GM23338 (cell line): ENCODE results near the gene SSX3. TPM values are rescaled to one million over a fixed set of nuclear protein-coding genes. Genes with fewer than 3 reads are reported as not detected.
"Not testable (repeated sequence)": the region's sequence is repeated elsewhere in the genome, so short reads cannot be mapped to it uniquely, and the experiment has no call there.

Experiments
- ATAC-seq: fragments of 200-7000 bp; cut with Tn5 transposase; 3 replicates; pipeline ENCODE4 v1.9.1; 2020
- DNase-seq: peaks from one replicate; pipeline ENCODE4 v3.0.0-alpha.2; 2015; ENCODE audit warnings: low spot score
- H2AFZ ChIP-seq: fragments of 200-600 bp; sonication (generic); 2 replicates; pipeline ENCODE4 v1.8.0; 2016; ENCODE audit warnings: antibody characterized with exemption, mild to moderate bottlenecking, moderate library complexity
- H3F3A ChIP-seq: fragments of 200-600 bp; sonication (generic); replicated peaks from 2 replicates; pipeline ENCODE4 v1.8.0; 2017; ENCODE audit warnings: antibody characterized with exemption, mixed run types, low read depth
- H3K27ac ChIP-seq: fragments of 200-600 bp; sonication (generic); 2 replicates; pipeline ENCODE4 v1.6.1; 2016; ENCODE audit warnings: low read depth
- H3K27me3 ChIP-seq: fragments of 200-600 bp; sonication (generic); 2 replicates; pipeline ENCODE4 v1.8.0; 2016; ENCODE audit warnings: mild to moderate bottlenecking, mixed run types, moderate library complexity; ENCODE audit not compliant: insufficient read depth
- H3K36me3 ChIP-seq: fragments of 200-600 bp; sonication (generic); 2 replicates; pipeline ENCODE4 v1.8.0; 2016; ENCODE audit warnings: mild to moderate bottlenecking; ENCODE audit not compliant: insufficient read depth
- H3K4me1 ChIP-seq: fragments of 200-600 bp; sonication (generic); 2 replicates; pipeline ENCODE4 v1.8.0; 2016; ENCODE audit warnings: mild to moderate bottlenecking, moderate library complexity; ENCODE audit not compliant: insufficient read depth
- H3K4me2 ChIP-seq: fragments of 200-600 bp; sonication (generic); 2 replicates; pipeline ENCODE4 v1.7.1; 2017; ENCODE audit warnings: mixed run types
- H3K4me3 ChIP-seq: fragments of 200-600 bp; sonication (generic); 2 replicates; pipeline ENCODE4 v1.6.1; 2016; ENCODE audit warnings: mixed run types
- H3K79me2 ChIP-seq: fragments of 200-600 bp; sonication (generic); replicated peaks from 2 replicates; pipeline ENCODE4 v1.8.0; 2017; ENCODE audit warnings: mild to moderate bottlenecking; ENCODE audit not compliant: insufficient read depth
- H3K9me2 ChIP-seq: fragments of 200-600 bp; sonication (generic); 2 replicates; pipeline ENCODE4 v1.8.0; 2017; ENCODE audit not compliant: insufficient read depth
- H4K20me1 ChIP-seq: fragments of 200-600 bp; sonication (generic); replicated peaks from 2 replicates; pipeline ENCODE4 v1.8.0; 2017; ENCODE audit warnings: mild to moderate bottlenecking; ENCODE audit not compliant: insufficient read depth
- H3K27ac Mint-ChIP-seq: 2 replicates; pipeline ENCODE4 v1.8.0; 2020; ENCODE audit warnings: inconsistent platforms, mild to moderate bottlenecking, moderate library complexity, mixed read lengths
- H3K27me3 Mint-ChIP-seq: 3 replicates; pipeline ENCODE4 v1.8.0; 2022; ENCODE audit warnings: low read depth, mild to moderate bottlenecking, moderate library complexity, mixed read lengths, inconsistent platforms; ENCODE audit not compliant: insufficient read depth, poor library complexity
- H3K36me3 Mint-ChIP-seq: 3 replicates; pipeline ENCODE4 v1.8.0; 2021; ENCODE audit warnings: low read depth, mild to moderate bottlenecking, inconsistent platforms, moderate library complexity, mixed read lengths
- H3K4me1 Mint-ChIP-seq: 3 replicates; pipeline ENCODE4 v1.8.0; 2020; ENCODE audit warnings: mild to moderate bottlenecking, inconsistent platforms, mixed read lengths
- H3K4me3 Mint-ChIP-seq: 3 replicates; pipeline ENCODE4 v1.8.0; 2021; ENCODE audit warnings: moderate library complexity, mild to moderate bottlenecking, inconsistent platforms, mixed read lengths
- H3K9me3 Mint-ChIP-seq: 3 replicates; pipeline ENCODE4 v1.8.0; 2020; ENCODE audit warnings: moderate library complexity, mild to moderate bottlenecking, inconsistent platforms, mixed read lengths
- CREB1 ChIP-seq: fragments of 250-450 bp; sonication (Bioruptor Pico); IDR thresholded peaks from 2 replicates; pipeline ENCODE4 v1.5.0; 2020; ENCODE audit warnings: low read depth, mild to moderate bottlenecking, moderate library complexity
- EZH2 ChIP-seq: fragments of 200-600 bp; sonication (generic); IDR thresholded peaks from one replicate; pipeline ENCODE4 v1.8.0; 2017; ENCODE audit warnings: antibody characterized with exemption, mild to moderate bottlenecking, low read depth; ENCODE audit not compliant: unreplicated experiment
- EZH2phosphoT487 ChIP-seq: fragments of 200-600 bp; sonication (generic); IDR thresholded peaks from one replicate; pipeline ENCODE4 v1.8.1; 2018; ENCODE audit warnings: antibody characterized with exemption; ENCODE audit not compliant: unreplicated experiment
- NANOG ChIP-seq: IDR thresholded peaks from 2 replicates; pipeline ENCODE4 v1.6.1; 2016; ENCODE audit warnings: antibody characterized with exemption, borderline replicate concordance
- POLR2AphosphoS5 ChIP-seq: IDR thresholded peaks from 2 replicates; pipeline ENCODE4 v1.6.1; 2016; ENCODE audit warnings: antibody characterized with exemption, low read depth
- STAT1 ChIP-seq: IDR thresholded peaks from one replicate; pipeline ENCODE4 v1.6.1; 2016; ENCODE audit warnings: antibody characterized with exemption; ENCODE audit not compliant: unreplicated experiment
- polyA plus RNA-seq: library from polyadenylated mRNA; unstranded; fragments of >200 nt; fragmentation: Nextera tagmentation; extraction: Ambion mirVana; gene quantifications from 2 replicates; pipeline ENCODE4 v1.2.1, GENCODE V29; 2016
- total RNA-seq: library from RNA; depleted of rRNA; stranded (reverse); fragments of >200 nt; shearing (Covaris generic); gene quantifications from 2 replicates; pipeline ENCODE4 v1.2.3, GENCODE V29; 2014
- TF ChIP-seq, protein P1 (sequence below): fragments of 250-450 bp; sonication (Bioruptor Pico); IDR thresholded peaks from 2 replicates; pipeline ENCODE4 v1.5.0; 2020; ENCODE audit warnings: mild to moderate bottlenecking, moderate library complexity
- TF ChIP-seq, protein P2 (sequence below): IDR thresholded peaks from 2 replicates; pipeline ENCODE4 v1.6.1; 2016; ENCODE audit warnings: antibody characterized with exemption
- TF ChIP-seq, protein P3 (sequence below), 2 experiments: fragments of 200-600 bp in 1 of 2; sonication (generic) in 1 of 2; conservative IDR thresholded peaks; 2 replicates each; pipeline versions ENCODE4 v1.5.1 to v1.6.1; 2016 to 2017; ENCODE audit warnings: antibody characterized with exemption in 2 of 2, low read depth in 2 of 2, mild to moderate bottlenecking in 2 of 2, moderate library complexity in 1 of 2
- TF ChIP-seq, protein P4 (sequence below): IDR thresholded peaks from one replicate; pipeline ENCODE4 v1.6.1; 2018; ENCODE audit warnings: antibody characterized with exemption; ENCODE audit not compliant: unreplicated experiment

The SSX3 gene
- total and polyA plus RNA-seq, 2 experiments from 2014 or later = not detected

DNA sequence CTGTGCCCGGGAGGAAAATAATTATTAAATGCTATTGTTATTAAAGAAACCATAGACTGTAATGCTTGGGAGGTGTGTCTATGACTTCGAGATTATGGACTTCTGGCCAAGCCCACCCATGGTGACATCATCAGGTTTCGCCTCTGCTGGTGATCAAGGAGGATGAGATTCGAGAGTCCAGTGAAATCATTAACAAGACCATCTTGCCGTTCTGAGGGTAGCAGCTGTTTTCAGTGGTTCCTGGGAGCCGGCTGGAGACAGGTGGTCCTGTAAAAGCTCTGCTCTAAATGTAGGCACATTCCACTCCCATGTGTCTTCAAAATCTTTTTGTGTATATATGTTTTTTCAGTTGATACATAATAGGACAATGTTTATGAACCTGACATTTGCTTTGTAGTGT is 2.8 kb upstream of the SSX3 start:
- not testable (repeated sequence) for H3K79me2 ChIP-seq, H3K4me3 Mint-ChIP-seq, H3K36me3 ChIP-seq, H3K27me3 ChIP-seq, ATAC-seq, H3K36me3 Mint-ChIP-seq, DNase-seq, H4K20me1 ChIP-seq, H3K4me1 ChIP-seq, H3F3A ChIP-seq, H2AFZ ChIP-seq, H3K27ac Mint-ChIP-seq, H3K4me1 Mint-ChIP-seq, H3K27me3 Mint-ChIP-seq, H3K4me2 ChIP-seq, H3K9me2 ChIP-seq, H3K27ac ChIP-seq, H3K4me3 ChIP-seq, H3K9me3 Mint-ChIP-seq

DNA sequence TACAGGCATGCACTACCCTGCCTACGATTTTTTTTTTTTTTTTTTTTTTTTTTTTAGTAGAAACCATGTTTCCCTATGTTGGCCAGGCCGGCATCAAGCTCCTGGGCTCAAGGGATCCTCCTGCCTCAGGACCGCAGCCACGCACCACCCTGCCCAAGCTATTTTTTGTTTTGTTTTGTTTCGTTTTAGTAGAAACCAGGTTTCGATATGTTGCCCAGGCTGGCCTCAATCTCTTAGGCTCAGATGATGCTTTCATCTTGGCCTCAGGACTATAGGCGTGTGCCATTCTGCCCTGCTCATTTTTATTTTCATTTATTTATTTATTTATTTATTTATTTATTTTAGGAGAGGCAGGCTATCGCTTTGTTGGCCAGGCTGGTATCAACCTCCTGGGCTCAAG is 1.2 kb upstream of the SSX3 start:
- Mint-ChIP-seq H3K27me3 (peaks cover 2% of the 10 kb centered on the region), H3K4me3 (no peak overlapping the region), H3K27ac (no peak overlapping the region), H3K36me3 (no peaks in the 10 kb centered on the region), H3K9me3 (no peaks in the 10 kb centered on the region), H3K4me1 (no peaks in the 10 kb centered on the region)
- H3K4me3 ChIP-seq = no peak overlapping the region
- TF ChIP-seq, protein P1, sequence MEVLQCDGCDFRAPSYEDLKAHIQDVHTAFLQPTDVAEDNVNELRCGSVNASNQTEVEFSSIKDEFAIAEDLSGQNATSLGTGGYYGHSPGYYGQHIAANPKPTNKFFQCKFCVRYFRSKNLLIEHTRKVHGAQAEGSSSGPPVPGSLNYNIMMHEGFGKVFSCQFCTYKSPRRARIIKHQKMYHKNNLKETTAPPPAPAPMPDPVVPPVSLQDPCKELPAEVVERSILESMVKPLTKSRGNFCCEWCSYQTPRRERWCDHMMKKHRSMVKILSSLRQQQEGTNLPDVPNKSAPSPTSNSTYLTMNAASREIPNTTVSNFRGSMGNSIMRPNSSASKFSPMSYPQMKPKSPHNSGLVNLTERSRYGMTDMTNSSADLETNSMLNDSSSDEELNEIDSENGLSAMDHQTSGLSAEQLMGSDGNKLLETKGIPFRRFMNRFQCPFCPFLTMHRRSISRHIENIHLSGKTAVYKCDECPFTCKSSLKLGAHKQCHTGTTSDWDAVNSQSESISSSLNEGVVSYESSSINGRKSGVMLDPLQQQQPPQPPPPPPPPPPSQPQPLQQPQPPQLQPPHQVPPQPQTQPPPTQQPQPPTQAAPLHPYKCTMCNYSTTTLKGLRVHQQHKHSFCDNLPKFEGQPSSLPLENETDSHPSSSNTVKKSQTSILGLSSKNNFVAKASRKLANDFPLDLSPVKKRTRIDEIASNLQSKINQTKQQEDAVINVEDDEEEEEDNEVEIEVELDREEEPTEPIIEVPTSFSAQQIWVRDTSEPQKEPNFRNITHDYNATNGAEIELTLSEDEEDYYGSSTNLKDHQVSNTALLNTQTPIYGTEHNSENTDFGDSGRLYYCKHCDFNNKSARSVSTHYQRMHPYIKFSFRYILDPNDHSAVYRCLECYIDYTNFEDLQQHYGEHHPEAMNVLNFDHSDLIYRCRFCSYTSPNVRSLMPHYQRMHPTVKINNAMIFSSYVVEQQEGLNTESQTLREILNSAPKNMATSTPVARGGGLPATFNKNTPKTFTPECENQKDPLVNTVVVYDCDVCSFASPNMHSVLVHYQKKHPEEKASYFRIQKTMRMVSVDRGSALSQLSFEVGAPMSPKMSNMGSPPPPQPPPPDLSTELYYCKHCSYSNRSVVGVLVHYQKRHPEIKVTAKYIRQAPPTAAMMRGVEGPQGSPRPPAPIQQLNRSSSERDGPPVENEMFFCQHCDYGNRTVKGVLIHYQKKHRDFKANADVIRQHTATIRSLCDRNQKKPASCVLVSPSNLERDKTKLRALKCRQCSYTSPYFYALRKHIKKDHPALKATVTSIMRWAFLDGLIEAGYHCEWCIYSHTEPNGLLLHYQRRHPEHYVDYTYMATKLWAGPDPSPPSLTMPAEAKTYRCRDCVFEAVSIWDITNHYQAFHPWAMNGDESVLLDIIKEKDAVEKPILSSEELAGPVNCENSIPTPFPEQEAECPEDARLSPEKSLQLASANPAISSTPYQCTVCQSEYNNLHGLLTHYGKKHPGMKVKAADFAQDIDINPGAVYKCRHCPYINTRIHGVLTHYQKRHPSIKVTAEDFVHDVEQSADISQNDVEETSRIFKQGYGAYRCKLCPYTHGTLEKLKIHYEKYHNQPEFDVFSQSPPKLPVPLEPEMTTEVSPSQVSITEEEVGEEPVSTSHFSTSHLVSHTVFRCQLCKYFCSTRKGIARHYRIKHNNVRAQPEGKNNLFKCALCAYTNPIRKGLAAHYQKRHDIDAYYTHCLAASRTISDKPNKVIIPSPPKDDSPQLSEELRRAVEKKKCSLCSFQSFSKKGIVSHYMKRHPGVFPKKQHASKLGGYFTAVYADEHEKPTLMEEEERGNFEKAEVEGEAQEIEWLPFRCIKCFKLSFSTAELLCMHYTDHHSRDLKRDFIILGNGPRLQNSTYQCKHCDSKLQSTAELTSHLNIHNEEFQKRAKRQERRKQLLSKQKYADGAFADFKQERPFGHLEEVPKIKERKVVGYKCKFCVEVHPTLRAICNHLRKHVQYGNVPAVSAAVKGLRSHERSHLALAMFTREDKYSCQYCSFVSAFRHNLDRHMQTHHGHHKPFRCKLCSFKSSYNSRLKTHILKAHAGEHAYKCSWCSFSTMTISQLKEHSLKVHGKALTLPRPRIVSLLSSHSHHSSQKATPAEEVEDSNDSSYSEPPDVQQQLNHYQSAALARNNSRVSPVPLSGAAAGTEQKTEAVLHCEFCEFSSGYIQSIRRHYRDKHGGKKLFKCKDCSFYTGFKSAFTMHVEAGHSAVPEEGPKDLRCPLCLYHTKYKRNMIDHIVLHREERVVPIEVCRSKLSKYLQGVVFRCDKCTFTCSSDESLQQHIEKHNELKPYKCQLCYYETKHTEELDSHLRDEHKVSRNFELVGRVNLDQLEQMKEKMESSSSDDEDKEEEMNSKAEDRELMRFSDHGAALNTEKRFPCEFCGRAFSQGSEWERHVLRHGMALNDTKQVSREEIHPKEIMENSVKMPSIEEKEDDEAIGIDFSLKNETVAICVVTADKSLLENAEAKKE (CRISPR knock-in tag) = no peak
- TF ChIP-seq STAT1 (no peak), EZH2 (no peak), CREB1 (CRISPR knock-in tag) (no peak), POLR2AphosphoS5 (no peak), NANOG (no peak), EZH2phosphoT487 (no peak)
- TF ChIP-seq, protein P2, sequence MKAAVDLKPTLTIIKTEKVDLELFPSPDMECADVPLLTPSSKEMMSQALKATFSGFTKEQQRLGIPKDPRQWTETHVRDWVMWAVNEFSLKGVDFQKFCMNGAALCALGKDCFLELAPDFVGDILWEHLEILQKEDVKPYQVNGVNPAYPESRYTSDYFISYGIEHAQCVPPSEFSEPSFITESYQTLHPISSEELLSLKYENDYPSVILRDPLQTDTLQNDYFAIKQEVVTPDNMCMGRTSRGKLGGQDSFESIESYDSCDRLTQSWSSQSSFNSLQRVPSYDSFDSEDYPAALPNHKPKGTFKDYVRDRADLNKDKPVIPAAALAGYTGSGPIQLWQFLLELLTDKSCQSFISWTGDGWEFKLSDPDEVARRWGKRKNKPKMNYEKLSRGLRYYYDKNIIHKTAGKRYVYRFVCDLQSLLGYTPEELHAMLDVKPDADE = no peak
- TF ChIP-seq, protein P3, sequence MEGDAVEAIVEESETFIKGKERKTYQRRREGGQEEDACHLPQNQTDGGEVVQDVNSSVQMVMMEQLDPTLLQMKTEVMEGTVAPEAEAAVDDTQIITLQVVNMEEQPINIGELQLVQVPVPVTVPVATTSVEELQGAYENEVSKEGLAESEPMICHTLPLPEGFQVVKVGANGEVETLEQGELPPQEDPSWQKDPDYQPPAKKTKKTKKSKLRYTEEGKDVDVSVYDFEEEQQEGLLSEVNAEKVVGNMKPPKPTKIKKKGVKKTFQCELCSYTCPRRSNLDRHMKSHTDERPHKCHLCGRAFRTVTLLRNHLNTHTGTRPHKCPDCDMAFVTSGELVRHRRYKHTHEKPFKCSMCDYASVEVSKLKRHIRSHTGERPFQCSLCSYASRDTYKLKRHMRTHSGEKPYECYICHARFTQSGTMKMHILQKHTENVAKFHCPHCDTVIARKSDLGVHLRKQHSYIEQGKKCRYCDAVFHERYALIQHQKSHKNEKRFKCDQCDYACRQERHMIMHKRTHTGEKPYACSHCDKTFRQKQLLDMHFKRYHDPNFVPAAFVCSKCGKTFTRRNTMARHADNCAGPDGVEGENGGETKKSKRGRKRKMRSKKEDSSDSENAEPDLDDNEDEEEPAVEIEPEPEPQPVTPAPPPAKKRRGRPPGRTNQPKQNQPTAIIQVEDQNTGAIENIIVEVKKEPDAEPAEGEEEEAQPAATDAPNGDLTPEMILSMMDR (conservative IDR thresholded peaks at IDR 0.05; ENCODE audit: low read depth in 2 of 2) = no peak
- TF ChIP-seq, protein P4, sequence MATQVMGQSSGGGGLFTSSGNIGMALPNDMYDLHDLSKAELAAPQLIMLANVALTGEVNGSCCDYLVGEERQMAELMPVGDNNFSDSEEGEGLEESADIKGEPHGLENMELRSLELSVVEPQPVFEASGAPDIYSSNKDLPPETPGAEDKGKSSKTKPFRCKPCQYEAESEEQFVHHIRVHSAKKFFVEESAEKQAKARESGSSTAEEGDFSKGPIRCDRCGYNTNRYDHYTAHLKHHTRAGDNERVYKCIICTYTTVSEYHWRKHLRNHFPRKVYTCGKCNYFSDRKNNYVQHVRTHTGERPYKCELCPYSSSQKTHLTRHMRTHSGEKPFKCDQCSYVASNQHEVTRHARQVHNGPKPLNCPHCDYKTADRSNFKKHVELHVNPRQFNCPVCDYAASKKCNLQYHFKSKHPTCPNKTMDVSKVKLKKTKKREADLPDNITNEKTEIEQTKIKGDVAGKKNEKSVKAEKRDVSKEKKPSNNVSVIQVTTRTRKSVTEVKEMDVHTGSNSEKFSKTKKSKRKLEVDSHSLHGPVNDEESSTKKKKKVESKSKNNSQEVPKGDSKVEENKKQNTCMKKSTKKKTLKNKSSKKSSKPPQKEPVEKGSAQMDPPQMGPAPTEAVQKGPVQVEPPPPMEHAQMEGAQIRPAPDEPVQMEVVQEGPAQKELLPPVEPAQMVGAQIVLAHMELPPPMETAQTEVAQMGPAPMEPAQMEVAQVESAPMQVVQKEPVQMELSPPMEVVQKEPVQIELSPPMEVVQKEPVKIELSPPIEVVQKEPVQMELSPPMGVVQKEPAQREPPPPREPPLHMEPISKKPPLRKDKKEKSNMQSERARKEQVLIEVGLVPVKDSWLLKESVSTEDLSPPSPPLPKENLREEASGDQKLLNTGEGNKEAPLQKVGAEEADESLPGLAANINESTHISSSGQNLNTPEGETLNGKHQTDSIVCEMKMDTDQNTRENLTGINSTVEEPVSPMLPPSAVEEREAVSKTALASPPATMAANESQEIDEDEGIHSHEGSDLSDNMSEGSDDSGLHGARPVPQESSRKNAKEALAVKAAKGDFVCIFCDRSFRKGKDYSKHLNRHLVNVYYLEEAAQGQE = no peak
- H3K27ac ChIP-seq = no peak overlapping the region
- H2AFZ ChIP-seq = no peak overlapping the region
- no peak overlapping the region for H3K4me2 ChIP-seq
- no peaks in the 10 kb centered on the region for H3K79me2 ChIP-seq
- H3K27me3 ChIP-seq = no peaks in the 10 kb centered on the region
- no peaks in the 10 kb centered on the region for H3K4me1 ChIP-seq
- no peak for ATAC-seq
- no peaks in the 10 kb centered on the region for H3K36me3 ChIP-seq
- DNase-seq = no peak
- H3K9me2 ChIP-seq = no peaks in the 10 kb centered on the region
- H4K20me1 ChIP-seq = no peaks in the 10 kb centered on the region
- H3F3A ChIP-seq = no peaks in the 10 kb centered on the region
